ENCODE results near the gene PKD2L2. TPM values are rescaled to one million over a fixed set of nuclear protein-coding genes. Genes with fewer than 3 reads are reported as not detected.

Gene PKD2L2
- total and polyA plus RNA-seq, 2 of the 4 experiments (the other 2 are of a cell fraction) = not detected

GRCh38 chr5:137975208-137975607 lies 86.0 kb downstream of the PKD2L2 start:
- Histone ChIP-seq H3K9me3 (ENCODE audit: control insufficient read depth, insufficient read depth, low read length) (no peaks in the 10 kb centered on the region), H4K8ac (ENCODE audit: low read depth in 2 of 2, low read length in 2 of 2) (no peak overlapping the region), H2AK5ac (ENCODE audit: low read depth, low read length) (no peak overlapping the region), H3K4me1 (ENCODE audit: control insufficient read depth, insufficient read depth, low read length) (no peaks in the 10 kb centered on the region), H3K9ac (ENCODE audit: low read depth, low read length) (no peak overlapping the region), H4K5ac (ENCODE audit: low read depth, low read length) (no peak overlapping the region), H3K23ac (ENCODE audit: low read depth, low read length) (no peak overlapping the region), H2BK120ac (ENCODE audit: low read depth, low read length) (no peak overlapping the region), H2AK9ac (replicated peaks; ENCODE audit: low read depth, low read length, poor library complexity) (no peak overlapping the region), H3K56ac (ENCODE audit: extremely low read depth, insufficient read depth, low read length) (no peak overlapping the region), H4K20me1 (ENCODE audit: insufficient read depth, low read length) (no peaks in the 10 kb centered on the region), H2BK15ac (ENCODE audit: low read depth, low read length) (no peak overlapping the region), H3K18ac (ENCODE audit: low read depth, low read length) (no peak overlapping the region), H2AFZ (replicated peaks; ENCODE audit: low read length, poor library complexity) (no peak overlapping the region), H2BK5ac (ENCODE audit: low read depth, low read length, poor library complexity, severe bottlenecking) (no peak overlapping the region), H3K27me3 (ENCODE audit: control insufficient read depth, insufficient read depth, low read length) (no peaks in the 10 kb centered on the region), H3K4ac (ENCODE audit: low read depth, low read length) (no peak overlapping the region), H3K9me1 (ENCODE audit: insufficient read depth, low read length) (no peaks in the 10 kb centered on the region), H2BK20ac (ENCODE audit: low read depth, low read length) (no peak overlapping the region), H3K4me2 (ENCODE audit: low read depth, low read length) (no peak overlapping the region), H3K79me1 (ENCODE audit: low read depth in 1 of 2, low read length in 2 of 2) (peaks cover 3 to 4% of the 10 kb centered on the region in 2 experiments; a peak in 3 of 4 replicates), H3K36me3 (ENCODE audit: control insufficient read depth, insufficient read depth, low read length) (peaks cover 2% of the 10 kb centered on the region), H3K4me3 (ENCODE audit: insufficient read depth, low read depth, low read length) (no peak overlapping the region), H3K27ac (ENCODE audit: insufficient read depth, low read length) (no peak overlapping the region), H3K14ac (replicated peaks; ENCODE audit: low read depth, low read length) (no peak overlapping the region), H4K91ac (ENCODE audit: insufficient read depth, low read depth, low read length) (no peak overlapping the region)
- BruUV-seq (replicated peaks) = no TSS peak
- intact Hi-C loops (cut with micrococcal nuclease) (no loop called here), in situ Hi-C loops (cut with MboI; ENCODE audit: low sequenced_read_pairs) (no loop called here), dilution Hi-C loops (cut with HindIII; ENCODE audit: low sequenced_read_pairs, unreplicated experiment) (no loop called here)
- ChIA-PET POLR2A (ENCODE audit: unreplicated experiment) (no interaction called here), CTCF (no interaction called here)
- ATAC-seq (ENCODE audit: low read depth) (no peak), DNase-seq (no peak)
- TF ChIP-seq SMC3 (IDR thresholded peaks at IDR 0.05; ENCODE audit: low read depth, low read length) (no peak), MAFK (IDR thresholded peaks at IDR 0.05; ENCODE audit: low read depth, low read length) (no peak), MXI1 (IDR thresholded peaks at IDR 0.05; ENCODE audit: borderline replicate concordance, low read depth, low read length) (no peak), BHLHE40 (IDR thresholded peaks at IDR 0.05; ENCODE audit: low read depth, low read length) (no peak), NFE2L2 (IDR thresholded peaks at IDR 0.05; ENCODE audit: low read depth, low read length) (no peak), MAZ (IDR thresholded peaks at IDR 0.05; ENCODE audit: borderline replicate concordance, low read depth, low read length) (no peak), FOS (IDR thresholded peaks at IDR 0.05; ENCODE audit: low read depth, low read length) (no peak), POLR2A (IDR thresholded peaks at IDR 0.05; ENCODE audit: low read depth, low read length) (no peak), RCOR1 (IDR thresholded peaks at IDR 0.05; ENCODE audit: insufficient replicate concordance, low read length) (no peak), ELK1 (IDR thresholded peaks at IDR 0.05; ENCODE audit: borderline replicate concordance, low read depth, low read length) (no peak), USF2 (IDR thresholded peaks at IDR 0.05; ENCODE audit: low read depth, low read length) (no peak), CTCF (conservative IDR thresholded peaks at IDR 0.05; ENCODE audit: low read depth, low read length) (no peak), CEBPB (IDR thresholded peaks at IDR 0.05; ENCODE audit: low read depth, low read length) (no peak), RFX5 (IDR thresholded peaks at IDR 0.05; ENCODE audit: low read depth, low read length) (no peak)
- 96 to 100% methylated on average over 2 to 3 of the region's 3 CpGs for WGBS, 2 experiments (ENCODE audit: extremely low coverage in 2 of 2, insufficient read length in 1 of 2)

Measured in IMR-90 (cell line).